WTC11 (cell line): Measurements from ENCODE around the gene BICD1. TPM values are rescaled to one million over a fixed set of nuclear protein-coding genes. Genes with fewer than 3 reads are reported as not detected.

Experiments used
- ATAC-seq: fragments of 200-7000 bp; cut with Tn5 transposase; 2 replicates; pipeline ENCODE4 v1.10.0; 2021; ENCODE audit warnings: mild to moderate bottlenecking, moderate library complexity
- CTCF ChIA-PET: fragments of 300-600 bp; sonication (Branson Sonifier 250); formaldehyde crosslinking; loops from one replicate; lab custom pipeline; 2021; ENCODE audit warnings: antibody characterized with exemption; lab: Charles Lee
- POLR2A ChIA-PET: fragments of 350-600 bp; sonication (Branson Sonifier 250); formaldehyde crosslinking; loops from one replicate; lab custom pipeline; 2021; ENCODE audit warnings: antibody characterized with exemption; lab: Charles Lee
- DNase-seq: peaks from one replicate; pipeline ENCODE4 v3.0.0; 2021; ENCODE audit warnings: low spot score
- H3K27ac Mint-ChIP-seq: 2 replicates; pipeline ENCODE4 v1.8.0; 2021; ENCODE audit warnings: mixed read lengths
- H3K27me3 Mint-ChIP-seq: 2 replicates; pipeline ENCODE4 v1.8.0; 2021; ENCODE audit warnings: low read depth, mild to moderate bottlenecking, moderate library complexity, mixed read lengths
- H3K36me3 Mint-ChIP-seq: 2 replicates; pipeline ENCODE4 v1.8.0; 2021; ENCODE audit warnings: mixed read lengths
- H3K4me1 Mint-ChIP-seq: 2 replicates; pipeline ENCODE4 v1.8.0; 2022; ENCODE audit warnings: mixed read lengths
- H3K4me3 Mint-ChIP-seq: 2 replicates; pipeline ENCODE4 v1.8.0; 2021; ENCODE audit warnings: mild to moderate bottlenecking, moderate library complexity, mixed read lengths
- H3K9me3 Mint-ChIP-seq: 2 replicates; pipeline ENCODE4 v1.8.0; 2021; ENCODE audit warnings: mixed read lengths
- ATF2 ChIP-seq: sonication (generic); formaldehyde crosslinking; IDR thresholded peaks from 2 replicates; pipeline ENCODE4 v1.8.1; 2022; ENCODE audit warnings: low read depth, missing genetic modification reagents, borderline replicate concordance
- ATF6 ChIP-seq: sonication (generic); formaldehyde crosslinking; IDR thresholded peaks from 2 replicates; pipeline ENCODE4 v1.8.1; 2023; ENCODE audit warnings: mild to moderate bottlenecking, missing genetic modification reagents
- CDX4 ChIP-seq: fragments of 250-450 bp; sonication (Bioruptor Pico); IDR thresholded peaks from 2 replicates; pipeline ENCODE4 v1.9.0; 2021; ENCODE audit warnings: moderate library complexity, mild to moderate bottlenecking, inconsistent platforms, borderline replicate concordance
- E2F4 ChIP-seq: sonication (generic); formaldehyde crosslinking; IDR thresholded peaks from 2 replicates; pipeline ENCODE4 v1.8.1; 2022; ENCODE audit warnings: low read depth, mild to moderate bottlenecking, moderate library complexity, missing genetic modification reagents, borderline replicate concordance
- GRHL2 ChIP-seq: fragments of 250-450 bp; sonication (Bioruptor Pico); IDR thresholded peaks from 2 replicates; pipeline ENCODE4 v1.8.0; 2022; ENCODE audit warnings: mild to moderate bottlenecking, moderate library complexity; ENCODE audit not compliant: insufficient replicate concordance, severe bottlenecking
- GTF2I ChIP-seq: fragments of 250-450 bp; sonication (Bioruptor Pico); conservative IDR thresholded peaks from 2 replicates; pipeline ENCODE4 v1.4.0; 2021; ENCODE audit warnings: mild to moderate bottlenecking
- JAZF1 ChIP-seq: fragments of 250-450 bp; sonication (Bioruptor Pico); IDR thresholded peaks from 2 replicates; pipeline ENCODE4 v1.9.0; 2021; ENCODE audit warnings: moderate library complexity, mild to moderate bottlenecking, inconsistent platforms
- JUN ChIP-seq: sonication (generic); formaldehyde crosslinking; IDR thresholded peaks from 2 replicates; pipeline ENCODE4 v1.8.0; 2023; ENCODE audit warnings: mild to moderate bottlenecking, missing genetic modification reagents
- MAX ChIP-seq: sonication (generic); formaldehyde crosslinking; IDR thresholded peaks from 2 replicates; pipeline ENCODE4 v1.8.0; 2022; ENCODE audit warnings: mild to moderate bottlenecking, missing genetic modification reagents
- MLX ChIP-seq: sonication (generic); formaldehyde crosslinking; IDR thresholded peaks from 2 replicates; pipeline ENCODE4 v1.8.1; 2023; ENCODE audit warnings: mild to moderate bottlenecking, missing genetic modification reagents, moderate library complexity
- MXD4 ChIP-seq: fragments of 250-450 bp; sonication (Bioruptor Pico); IDR thresholded peaks from 2 replicates; pipeline ENCODE4 v1.8.0; 2021; ENCODE audit warnings: mild to moderate bottlenecking, moderate library complexity, borderline replicate concordance
- NFE2L1 ChIP-seq: sonication (generic); formaldehyde crosslinking; IDR thresholded peaks from 2 replicates; pipeline ENCODE4 v1.8.1; 2023; ENCODE audit warnings: missing genetic modification reagents
- NFYB ChIP-seq: sonication (generic); formaldehyde crosslinking; conservative IDR thresholded peaks from 2 replicates; pipeline ENCODE4 v1.8.0; 2022; ENCODE audit warnings: low read depth, missing genetic modification reagents
- RORB ChIP-seq: fragments of 250-450 bp; sonication (Bioruptor Pico); IDR thresholded peaks from 2 replicates; pipeline ENCODE4 v1.9.0; 2021; ENCODE audit warnings: mild to moderate bottlenecking
- SMAD4 ChIP-seq: sonication (generic); formaldehyde crosslinking; IDR thresholded peaks from 2 replicates; pipeline ENCODE4 v1.8.0; 2022; ENCODE audit warnings: mild to moderate bottlenecking, missing genetic modification reagents
- TP53 ChIP-seq: sonication (generic); formaldehyde crosslinking; IDR thresholded peaks from 2 replicates; pipeline ENCODE4 v1.8.1; 2023; ENCODE audit warnings: mild to moderate bottlenecking, missing genetic modification reagents
- ZBTB43 ChIP-seq: sonication (generic); formaldehyde crosslinking; IDR thresholded peaks from 2 replicates; pipeline ENCODE4 v1.8.1; 2023; ENCODE audit warnings: mild to moderate bottlenecking, missing genetic modification reagents
- ZNF121 ChIP-seq: sonication (generic); formaldehyde crosslinking; IDR thresholded peaks from 2 replicates; pipeline ENCODE4 v1.8.0; 2023; ENCODE audit warnings: missing genetic modification reagents
- ZNF138 ChIP-seq: sonication (generic); formaldehyde crosslinking; conservative IDR thresholded peaks from 2 replicates; pipeline ENCODE4 v1.8.1; 2022; ENCODE audit warnings: mild to moderate bottlenecking, moderate library complexity, missing genetic modification reagents
- ZNF219 ChIP-seq: sonication (generic); formaldehyde crosslinking; IDR thresholded peaks from 2 replicates; pipeline ENCODE4 v1.8.0; 2023; ENCODE audit warnings: missing genetic modification reagents, mild to moderate bottlenecking, borderline replicate concordance
- ZNF416 ChIP-seq: fragments of 250-450 bp; sonication (Bioruptor Pico); IDR thresholded peaks from 2 replicates; pipeline ENCODE4 v1.9.0; 2021; ENCODE audit warnings: mild to moderate bottlenecking, inconsistent platforms
- ZNF423 ChIP-seq: fragments of 250-450 bp; sonication (Bioruptor Pico); IDR thresholded peaks from 2 replicates; pipeline ENCODE4 v2.1.2; 2022; ENCODE audit warnings: mild to moderate bottlenecking, moderate library complexity
- ZNF532 ChIP-seq: fragments of 250-450 bp; sonication (Bioruptor Pico); IDR thresholded peaks from 2 replicates; pipeline ENCODE4 v1.9.0; 2021; ENCODE audit warnings: mild to moderate bottlenecking, borderline replicate concordance
- total RNA-seq: library from RNA; stranded (reverse); gene quantifications from 3 replicates; pipeline ENCODE4 v1.2.3, GENCODE V29; 2021

The BICD1 gene
- total RNA-seq, 1 experiment from 2014 or later: 69.4 TPM

- no peak for TF ChIP-seq ZNF219 (CRISPR knock-in tag)
These were observed 21.9 kb upstream of the BICD1 start (continued) for GRCh38 chr12:32084753-32085152.

GRCh38 chr12:32087306-32087705, 19.3 kb upstream of the BICD1 start:
- CTCF ChIA-PET: interaction anchor here (0.6 to 1.2 kb wide), 3 partner anchors 9 to 173 kb away, joined by 3 read pairs; no protein-coding TSS in a partner anchor
- DNase-seq (no peak), ATAC-seq (0 out of 2 replicates have a peak, but pooled peaks have one; percentile 25)
- Mint-ChIP-seq H3K4me1 (peaks cover 30% of the 10 kb centered on the region), H3K9me3 (peaks cover 15% of the 10 kb centered on the region), H3K27ac (no peak overlapping the region), H3K4me3 (no peak overlapping the region), H3K36me3 (no peaks in the 10 kb centered on the region; the same call in 1 of the 2 replicates), H3K27me3 (no peaks in the 10 kb centered on the region)
- no peak for TF ChIP-seq JAZF1 (CRISPR knock-in tag)
- no peak for TF ChIP-seq SMAD4
- TF ChIP-seq GTF2I: no peak
- TF ChIP-seq ZNF121 (CRISPR knock-in tag): peak; percentile 61; the same call in 1 of the 2 replicates
- TF ChIP-seq E2F4 (CRISPR knock-in tag): no peak
- TF ChIP-seq CDX4 (CRISPR knock-in tag): no peak
- TF ChIP-seq MAX (CRISPR knock-in tag): no peak
- no peak for TF ChIP-seq ZNF423 (CRISPR knock-in tag)
- POLR2A ChIA-PET: no interaction called here

- peaks cover 30% of the 10 kb centered on the region for H3K4me1 Mint-ChIP-seq
- peaks cover 9% of the 10 kb centered on the region for H3K9me3 Mint-ChIP-seq
- CTCF ChIA-PET: no interaction called here
- ATAC-seq (no peak), DNase-seq (no peak)
- H3K4me3 Mint-ChIP-seq: no peak overlapping the region
- no peaks in the 10 kb centered on the region; the same call in 1 of the 2 replicates for H3K36me3 Mint-ChIP-seq
- no peak overlapping the region for H3K27ac Mint-ChIP-seq
- H3K27me3 Mint-ChIP-seq: no peaks in the 10 kb centered on the region
- POLR2A ChIA-PET: no interaction called here
- TF ChIP-seq TP53: no peak
- no peak for TF ChIP-seq MLX (CRISPR knock-in tag)
- TF ChIP-seq ZNF121 (CRISPR knock-in tag): no peak
- TF ChIP-seq ATF2 (CRISPR knock-in tag): no peak
- no peak for TF ChIP-seq ZNF532 (CRISPR knock-in tag)
- no peak for TF ChIP-seq NFE2L1 (CRISPR knock-in tag)
- TF ChIP-seq JUN: no peak
- no peak for TF ChIP-seq GRHL2 (CRISPR knock-in tag)
- TF ChIP-seq ZNF138: no peak
- TF ChIP-seq ZNF416: no peak
- TF ChIP-seq RORB (CRISPR knock-in tag): no peak
- no peak for TF ChIP-seq ZBTB43 (CRISPR knock-in tag)
- TF ChIP-seq ATF6: no peak
- no peak for TF ChIP-seq NFYB (CRISPR knock-in tag)
- no peak for TF ChIP-seq MXD4 (CRISPR knock-in tag)
These were observed 17.5 kb upstream of the BICD1 start for GRCh38 chr12:32089156-32089555.
